ENCODE measurements around the gene DHCR24. TPM values are rescaled to one million over a fixed set of nuclear protein-coding genes. Genes with fewer than 3 reads are reported as not detected.
A peak's percentile ranks its signal among the peaks of the same experiment; 100 is the strongest.

DHCR24 gene
- total RNA-seq, 1 donor from 2014 or later: 141 TPM

DNA sequence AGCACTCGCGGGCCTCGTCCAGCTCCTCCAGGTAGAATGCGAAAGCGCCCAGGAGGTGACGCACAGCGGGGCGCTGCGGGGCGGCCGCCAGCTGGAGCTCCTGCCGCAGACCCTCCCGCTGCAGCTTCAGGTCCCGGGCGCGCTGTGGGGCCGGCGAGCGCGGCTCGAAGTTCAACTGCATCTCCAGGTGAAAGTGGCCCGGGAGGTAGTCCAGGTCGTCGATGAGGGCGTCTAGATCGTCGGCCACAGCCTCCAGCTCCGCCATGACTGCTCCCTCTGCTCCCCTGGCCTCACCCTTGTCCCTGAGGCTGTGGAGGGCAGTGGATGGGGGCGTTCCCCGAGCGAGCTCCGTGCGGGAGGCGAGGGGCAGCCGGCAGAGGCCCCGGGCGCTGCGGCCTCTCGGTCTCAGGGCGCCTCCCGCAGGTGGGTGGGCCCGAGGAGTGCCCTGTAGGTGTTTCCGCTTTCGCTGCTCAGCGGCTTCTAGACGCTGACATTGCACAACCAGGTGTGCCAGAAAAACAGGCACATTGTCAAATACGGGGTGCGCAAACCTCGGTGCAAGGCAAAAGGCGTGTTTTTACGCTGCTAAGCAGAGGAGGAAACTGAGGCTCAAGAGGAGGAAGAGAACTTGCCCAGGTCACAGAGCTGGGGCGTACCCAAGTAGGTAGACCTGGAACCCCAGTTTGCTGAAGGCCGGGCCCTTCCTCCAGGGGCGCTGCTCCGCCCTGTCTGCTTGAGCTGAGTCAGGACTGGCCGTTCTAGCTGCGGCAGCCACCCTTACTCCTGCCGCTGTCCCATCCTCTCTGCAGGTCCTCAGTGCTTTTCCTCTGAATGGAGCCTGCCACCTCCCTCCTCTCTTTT, 85.9 kb downstream of the DHCR24 start, which contains the start of gene TTC22:
TTC22 (minus strand) TSS at position 425 of the 861 bp plus-strand sequence; CDS start at position 265, 160 bp downstream.
- H3K9me3 ChIP-seq: no peaks in the 10 kb centered on the region
- no peaks in the 10 kb centered on the region for H3K27me3 ChIP-seq
- peak within 1 kb of the TSS; percentile 48 to 51 for H3K4me3 ChIP-seq
- DNase-seq (ENCODE audit: extremely low spot score in 2 of 2): no peak
- no peaks in the 10 kb centered on the region for H3K36me3 ChIP-seq
- intact Hi-C loops (cut with DNase I): loop anchor here (10.0 kb wide), 1 partner anchor 726 kb away; no protein-coding TSS in a partner anchor
- TF ChIP-seq POLR2AphosphoS5 (IDR thresholded peaks at IDR 0.05; ENCODE audit: insufficient read depth in 1 of 2, low read depth in 1 of 2) (peak in 1 of 2 donors; percentile 62), CTCF (IDR thresholded peaks at IDR 0.05) (peak in 2 of 3 experiments; percentile 21 to 39), POLR2A (IDR thresholded peaks at IDR 0.05) (no peak)
- peak within 1 kb of the TSS; percentile 55 for H3K27ac ChIP-seq
- H3K4me1 ChIP-seq: peaks cover 38% of the 10 kb centered on the region

GRCh38 chr1:54800041-54800898, 86.7 kb downstream of the DHCR24 start:
- no peak for DNase-seq (ENCODE audit: extremely low spot score in 2 of 2)
- H3K9me3 ChIP-seq: no peaks in the 10 kb centered on the region
- no peaks in the 10 kb centered on the region for H3K36me3 ChIP-seq
- H3K27ac ChIP-seq: peak overlapping the region; percentile 55
- no peaks in the 10 kb centered on the region for H3K27me3 ChIP-seq
- intact Hi-C loops (cut with DNase I): loop anchor here (10.0 kb wide), 1 partner anchor 725 kb away; no protein-coding TSS in a partner anchor
- H3K4me3 ChIP-seq: peak overlapping the region; percentile 48 to 51
- peaks cover 38% of the 10 kb centered on the region for H3K4me1 ChIP-seq
- no peak for TF ChIP-seq POLR2AphosphoS5 (IDR thresholded peaks at IDR 0.05; ENCODE audit: insufficient read depth in 1 of 2, low read depth in 1 of 2)
- no peak for TF ChIP-seq CTCF (IDR thresholded peaks at IDR 0.05)
- no peak for TF ChIP-seq POLR2A (IDR thresholded peaks at IDR 0.05)

Other genes with a start within 250 kb of the DHCR24 start
- gene MROH7, start 245.4 kb downstream of the DHCR24 start, total RNA-seq: 7.4 TPM
- 12.8 TPM for gene TTC4, start 171.3 kb downstream of the DHCR24 start, total RNA-seq
- 5.2 TPM for gene PARS2, start 122.7 kb downstream of the DHCR24 start, total RNA-seq
- gene TTC22, start 85.9 kb downstream of the DHCR24 start, total RNA-seq: 43.5 TPM
- gene TMEM61, start 93.4 kb upstream of the DHCR24 start, total RNA-seq: 3.4 TPM
- gene BSND, start 111.7 kb upstream of the DHCR24 start, total RNA-seq: not detected
- gene PCSK9, start 152.4 kb upstream of the DHCR24 start, total RNA-seq: 0.25 TPM

Measured in vagina (tissue), 2 donors.